Measurements from ENCODE around the gene TLE1.

TLE1 gene

GRCh38 chr9:81656004-81656403 is 33.3 kb downstream of the TLE1 start:
- no CpG with 5 or more reads among the region's 3 CpGs for WGBS (ENCODE audit: insufficient coverage)
- POLR2A ChIA-PET = no interaction called here

GRCh38 chr9:81653240-81653639 is 36.1 kb downstream of the TLE1 start:
- 100% methylated on average over 1 of the region's 3 CpGs for WGBS (ENCODE audit: insufficient coverage)
- H3K4me3 ChIP-seq (ENCODE audit: control insufficient read depth in 1 of 7, extremely low read depth in 1 of 7, insufficient read depth in 4 of 7, low read depth in 2 of 7, low read length in 6 of 7) = no peak overlapping the region
- ChIA-PET CTCF (interaction anchor here (1.1 kb wide), 1 partner anchor 15 kb away, joined by 3 read pairs; no protein-coding TSS in a partner anchor), POLR2A (interaction anchor here (0.6 kb wide), 1 partner anchor 45 kb away, joined by 3 read pairs; no protein-coding TSS in a partner anchor)
- H3K9me3 ChIP-seq (ENCODE audit: control extremely low read depth in 1 of 5, control insufficient read depth in 4 of 5, insufficient read depth in 2 of 5, low read depth in 1 of 5, low read length in 4 of 5) = no peaks in the 10 kb centered on the region
- no peaks in the 10 kb centered on the region for H3K27me3 ChIP-seq (replicated peaks in 2 of 5; ENCODE audit: control insufficient read depth in 4 of 5, insufficient read depth in 5 of 5, low read length in 4 of 5)
- no peaks in the 10 kb centered on the region for H3K4me1 ChIP-seq (ENCODE audit: control extremely low read depth in 1 of 4, control insufficient read depth in 4 of 4, insufficient read depth in 4 of 4, low read length in 3 of 4)
- DNase-seq = no peak
- no peaks in the 10 kb centered on the region for H3K36me3 ChIP-seq (ENCODE audit: control insufficient read depth in 4 of 4, insufficient read depth in 4 of 4, low read length in 3 of 4)
- no peak overlapping the region for H3K27ac ChIP-seq (ENCODE audit: insufficient read depth in 1 of 2, low read depth in 1 of 2, low read length in 2 of 2, poor library complexity in 1 of 2, severe bottlenecking in 2 of 2)

More at GRCh38 chr9:81656004-81656403, 33.3 kb downstream of the TLE1 start:
- peak in 1 of 3 donors; percentile 29 for DNase-seq
- CTCF ChIA-PET = no interaction called here
- Histone ChIP-seq H3K9me3 (ENCODE audit: control extremely low read depth in 1 of 5, control insufficient read depth in 4 of 5, insufficient read depth in 2 of 5, low read depth in 1 of 5, low read length in 4 of 5) (no peaks in the 10 kb centered on the region), H3K4me3 (ENCODE audit: control insufficient read depth in 1 of 7, extremely low read depth in 1 of 7, insufficient read depth in 4 of 7, low read depth in 2 of 7, low read length in 6 of 7) (no peak overlapping the region), H3K36me3 (ENCODE audit: control insufficient read depth in 4 of 4, insufficient read depth in 4 of 4, low read length in 3 of 4) (no peaks in the 10 kb centered on the region), H3K27me3 (replicated peaks in 2 of 5; ENCODE audit: control insufficient read depth in 4 of 5, insufficient read depth in 5 of 5, low read length in 4 of 5) (no peaks in the 10 kb centered on the region), H3K4me1 (ENCODE audit: control extremely low read depth in 1 of 4, control insufficient read depth in 4 of 4, insufficient read depth in 4 of 4, low read length in 3 of 4) (no peaks in the 10 kb centered on the region), H3K27ac (ENCODE audit: insufficient read depth in 1 of 2, low read depth in 1 of 2, low read length in 2 of 2, poor library complexity in 1 of 2, severe bottlenecking in 2 of 2) (no peak overlapping the region)

DNA sequence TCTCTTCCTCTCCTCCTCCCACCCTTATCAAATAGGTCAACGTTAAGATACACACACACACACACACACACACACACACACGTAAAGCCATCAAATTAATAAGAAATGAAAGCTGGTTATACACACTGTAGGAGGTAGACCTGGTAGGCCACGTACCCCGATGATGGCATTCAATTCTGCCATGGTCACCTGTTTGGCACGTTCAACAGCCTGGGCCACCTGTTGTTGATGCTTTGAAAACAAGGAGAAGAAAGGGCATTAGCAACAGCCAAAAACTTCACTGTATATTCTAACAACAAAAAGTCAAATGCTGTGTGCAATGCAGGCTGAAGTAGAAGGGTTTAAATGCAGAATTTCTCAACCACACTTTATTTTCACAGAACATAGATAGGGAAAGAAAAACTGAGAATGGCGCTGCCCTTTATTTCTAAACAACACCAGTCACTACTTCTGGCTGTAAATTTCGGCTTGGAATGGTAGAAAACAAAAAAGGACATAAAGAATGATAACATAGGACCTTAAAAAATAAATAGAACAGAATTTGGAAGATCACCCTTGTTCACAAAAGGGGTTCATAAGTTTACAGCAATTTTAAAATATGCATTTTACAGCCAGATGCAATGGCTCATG is 37.2 kb downstream of the TLE1 start:
- no peaks in the 10 kb centered on the region for H3K36me3 ChIP-seq (ENCODE audit: control insufficient read depth in 4 of 4, insufficient read depth in 4 of 4, low read length in 3 of 4)
- no peak for DNase-seq
- WGBS (ENCODE audit: insufficient coverage) = 100% methylated on average over 3 of the region's 7 CpGs

GRCh38 chr9:81650586-81651515 is 38.5 kb downstream of the TLE1 start:
- ChIA-PET CTCF (no interaction called here), POLR2A (no interaction called here)
- no peaks in the 10 kb centered on the region for H3K9me3 ChIP-seq (ENCODE audit: control extremely low read depth in 1 of 5, control insufficient read depth in 4 of 5, insufficient read depth in 2 of 5, low read depth in 1 of 5, low read length in 4 of 5)
- H3K27me3 ChIP-seq (replicated peaks in 2 of 5; ENCODE audit: control insufficient read depth in 4 of 5, insufficient read depth in 5 of 5, low read length in 4 of 5) = no peaks in the 10 kb centered on the region
- WGBS (ENCODE audit: insufficient coverage) = 98% methylated on average over 6 of the region's 8 CpGs
- H3K36me3 ChIP-seq (ENCODE audit: control insufficient read depth in 4 of 4, insufficient read depth in 4 of 4, low read length in 3 of 4) = no peaks in the 10 kb centered on the region
- no peak overlapping the region for H3K4me3 ChIP-seq (ENCODE audit: control insufficient read depth in 1 of 7, extremely low read depth in 1 of 7, insufficient read depth in 4 of 7, low read depth in 2 of 7, low read length in 6 of 7)
- DNase-seq = no peak
- no peak overlapping the region for H3K27ac ChIP-seq (ENCODE audit: insufficient read depth in 1 of 2, low read depth in 1 of 2, low read length in 2 of 2, poor library complexity in 1 of 2, severe bottlenecking in 2 of 2)
- H3K4me1 ChIP-seq (ENCODE audit: control extremely low read depth in 1 of 4, control insufficient read depth in 4 of 4, insufficient read depth in 4 of 4, low read length in 3 of 4) = no peaks in the 10 kb centered on the region

More for the DNA sequence above, 37.2 kb downstream of the TLE1 start:
- Histone ChIP-seq H3K4me3 (ENCODE audit: control insufficient read depth in 1 of 7, extremely low read depth in 1 of 7, insufficient read depth in 4 of 7, low read depth in 2 of 7, low read length in 6 of 7) (no peak overlapping the region), H3K27ac (ENCODE audit: insufficient read depth in 1 of 2, low read depth in 1 of 2, low read length in 2 of 2, poor library complexity in 1 of 2, severe bottlenecking in 2 of 2) (no peak overlapping the region), H3K9me3 (ENCODE audit: control extremely low read depth in 1 of 5, control insufficient read depth in 4 of 5, insufficient read depth in 2 of 5, low read depth in 1 of 5, low read length in 4 of 5) (no peaks in the 10 kb centered on the region), H3K4me1 (ENCODE audit: control extremely low read depth in 1 of 4, control insufficient read depth in 4 of 4, insufficient read depth in 4 of 4, low read length in 3 of 4) (no peaks in the 10 kb centered on the region), H3K27me3 (replicated peaks in 2 of 5; ENCODE audit: control insufficient read depth in 4 of 5, insufficient read depth in 5 of 5, low read length in 4 of 5) (no peaks in the 10 kb centered on the region)
- POLR2A ChIA-PET = no interaction called here
- CTCF ChIA-PET = no interaction called here

DNA sequence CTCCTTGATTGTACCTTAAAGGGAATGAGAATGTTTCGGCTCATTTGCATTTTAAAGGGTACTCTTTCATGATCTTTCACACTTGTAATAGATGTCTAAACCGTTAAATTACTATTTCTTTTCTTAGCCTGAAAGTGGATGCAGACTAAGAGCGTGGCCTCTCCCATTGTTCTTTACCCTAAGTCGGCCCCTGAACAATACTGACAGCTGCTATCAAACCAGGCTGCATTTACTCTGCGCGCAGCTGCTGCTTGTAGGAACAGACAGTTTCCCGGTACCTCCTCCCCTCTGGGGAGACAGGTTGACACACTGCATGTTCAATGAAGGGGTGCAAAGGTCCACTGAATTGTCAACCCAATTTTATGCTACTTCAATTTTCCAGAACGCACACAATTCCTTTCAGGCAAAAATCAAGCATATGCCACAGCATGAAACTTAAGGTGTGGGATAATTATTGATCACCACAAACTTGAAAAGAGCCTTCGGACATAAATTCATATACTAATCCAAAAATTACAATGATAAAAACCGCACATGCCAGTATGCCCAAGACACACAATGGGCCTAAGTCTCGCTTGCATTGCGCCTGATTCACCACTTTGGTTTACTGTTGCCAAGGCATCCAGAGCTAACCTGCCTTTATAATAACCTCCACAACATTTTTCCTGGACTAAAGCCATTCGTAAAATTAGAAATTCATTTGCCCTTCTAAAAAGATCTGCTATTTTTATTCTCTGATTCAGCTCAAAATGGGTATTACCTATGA is 39.7 kb downstream of the TLE1 start:
- Histone ChIP-seq H3K9me3 (ENCODE audit: control extremely low read depth in 1 of 5, control insufficient read depth in 4 of 5, insufficient read depth in 2 of 5, low read depth in 1 of 5, low read length in 4 of 5) (no peaks in the 10 kb centered on the region), H3K4me3 (ENCODE audit: control insufficient read depth in 1 of 7, extremely low read depth in 1 of 7, insufficient read depth in 4 of 7, low read depth in 2 of 7, low read length in 6 of 7) (no peak overlapping the region), H3K27me3 (replicated peaks in 2 of 5; ENCODE audit: control insufficient read depth in 4 of 5, insufficient read depth in 5 of 5, low read length in 4 of 5) (no peaks in the 10 kb centered on the region), H3K27ac (ENCODE audit: insufficient read depth in 1 of 2, low read depth in 1 of 2, low read length in 2 of 2, poor library complexity in 1 of 2, severe bottlenecking in 2 of 2) (no peak overlapping the region), H3K4me1 (ENCODE audit: control extremely low read depth in 1 of 4, control insufficient read depth in 4 of 4, insufficient read depth in 4 of 4, low read length in 3 of 4) (no peaks in the 10 kb centered on the region), H3K36me3 (ENCODE audit: control insufficient read depth in 4 of 4, insufficient read depth in 4 of 4, low read length in 3 of 4) (no peaks in the 10 kb centered on the region)
- WGBS (ENCODE audit: insufficient coverage) = 95% methylated on average over 7 of the region's 13 CpGs
- ChIA-PET POLR2A (no interaction called here), CTCF (no interaction called here)
- DNase-seq = no peak

DNA sequence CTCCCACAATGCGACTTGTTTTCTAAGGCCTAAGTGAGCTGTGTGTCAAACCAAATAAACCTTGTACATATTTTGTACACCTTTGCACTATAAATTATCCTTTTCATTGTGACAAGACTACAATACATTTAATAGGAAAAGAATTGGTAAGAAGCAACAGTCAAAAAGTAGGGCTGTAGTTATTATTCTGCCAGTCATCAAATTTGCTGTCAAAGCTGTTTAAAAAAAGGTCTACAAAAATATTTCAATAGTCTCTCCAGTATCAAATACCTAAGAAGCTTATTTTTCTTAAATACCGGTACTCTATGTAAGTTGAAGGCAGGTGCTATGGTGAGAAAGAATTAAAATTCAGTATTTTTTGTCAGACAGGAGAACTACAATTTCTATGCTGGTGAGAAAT is 40.5 kb downstream of the TLE1 start:
- DNase-seq = no peak
- H3K27me3 ChIP-seq (replicated peaks in 2 of 5; ENCODE audit: control insufficient read depth in 4 of 5, insufficient read depth in 5 of 5, low read length in 4 of 5) = no peaks in the 10 kb centered on the region
- no CpG with 5 or more reads among the region's 2 CpGs for WGBS (ENCODE audit: insufficient coverage)
- no peaks in the 10 kb centered on the region for H3K36me3 ChIP-seq (ENCODE audit: control insufficient read depth in 4 of 4, insufficient read depth in 4 of 4, low read length in 3 of 4)
- H3K4me1 ChIP-seq (ENCODE audit: control extremely low read depth in 1 of 4, control insufficient read depth in 4 of 4, insufficient read depth in 4 of 4, low read length in 3 of 4) = no peaks in the 10 kb centered on the region
- H3K9me3 ChIP-seq (ENCODE audit: control extremely low read depth in 1 of 5, control insufficient read depth in 4 of 5, insufficient read depth in 2 of 5, low read depth in 1 of 5, low read length in 4 of 5) = no peaks in the 10 kb centered on the region
- ChIA-PET POLR2A (no interaction called here), CTCF (interaction anchor here (0.7 to 1.6 kb wide), 2 partner anchors 10 to 17 kb away, joined by 3 to 4 read pairs; no protein-coding TSS in a partner anchor)
- H3K4me3 ChIP-seq (ENCODE audit: control insufficient read depth in 1 of 7, extremely low read depth in 1 of 7, insufficient read depth in 4 of 7, low read depth in 2 of 7, low read length in 6 of 7) = no peak overlapping the region
- no peak overlapping the region for H3K27ac ChIP-seq (ENCODE audit: insufficient read depth in 1 of 2, low read depth in 1 of 2, low read length in 2 of 2, poor library complexity in 1 of 2, severe bottlenecking in 2 of 2)

Data from common myeloid progenitor, CD34-positive (primary cell).